A673 (cell line): ENCODE measurements around the gene SBF2. TPM values are rescaled to one million over a fixed set of nuclear protein-coding genes. Genes with fewer than 3 reads are reported as not detected.

Experiments
- BruUV-seq: library from RNA; stranded (reverse); fragments of 400-500 nt; replicated peaks from 2 replicates; lab custom pipeline; 2021; lab: Mats Ljungman, UMichigan
- CTCF ChIA-PET: fragments of 300-600 bp; sonication (Branson Sonifier 250); formaldehyde crosslinking; loops from one replicate; lab custom pipeline; 2022; ENCODE audit warnings: antibody characterized with exemption; lab: Charles Lee
- POLR2A ChIA-PET: fragments of 300-600 bp; sonication (Branson Sonifier 250); formaldehyde crosslinking; loops from one replicate; lab custom pipeline; 2022; ENCODE audit warnings: antibody characterized with exemption; ENCODE audit not compliant: low non-redundant PET; lab: Charles Lee
- DNase-seq: peaks from one replicate; pipeline ENCODE4 v3.0.0-alpha.2; 2015; ENCODE audit warnings: low spot score
- H3K27ac ChIP-seq: fragments of 200-600 bp; sonication (generic); 2 replicates; pipeline ENCODE4 v1.5.1; 2016; ENCODE audit warnings: mixed run types, low read depth, mild to moderate bottlenecking, mixed read lengths, antibody characterized with exemption, low read length; ENCODE audit not compliant: poor library complexity, severe bottlenecking
- H3K27me3 ChIP-seq: fragments of 200-600 bp; sonication (generic); replicated peaks from 2 replicates; pipeline ENCODE4 v1.6.1; 2017; ENCODE audit warnings: mixed run types, low read depth, mild to moderate bottlenecking, mixed read lengths, antibody characterized with exemption, low read length; ENCODE audit not compliant: insufficient read depth, poor library complexity
- H3K36me3 ChIP-seq: fragments of 200-600 bp; sonication (generic); 2 replicates; pipeline ENCODE4 v1.6.1; 2016; ENCODE audit warnings: mixed run types, mild to moderate bottlenecking, mixed read lengths, antibody characterized with exemption, low read length; ENCODE audit not compliant: insufficient read depth, poor library complexity, severe bottlenecking
- H3K4me1 ChIP-seq: fragments of 200-600 bp; sonication (generic); 2 replicates; pipeline ENCODE4 v1.6.1; 2017; ENCODE audit warnings: mixed run types, mild to moderate bottlenecking, mixed read lengths, antibody characterized with exemption, low read length; ENCODE audit not compliant: insufficient read depth, poor library complexity, severe bottlenecking
- H3K4me3 ChIP-seq: fragments of 200-600 bp; sonication (generic); 2 replicates; pipeline ENCODE4 v1.5.1; 2016; ENCODE audit warnings: low read depth, mixed run types, mild to moderate bottlenecking, mixed read lengths, low read length; ENCODE audit not compliant: poor library complexity, severe bottlenecking
- H3K9me3 ChIP-seq: fragments of 200-600 bp; sonication (generic); 2 replicates; pipeline ENCODE4 v1.6.1; 2016; ENCODE audit warnings: mixed run types, low read depth, mild to moderate bottlenecking, mixed read lengths, antibody characterized with exemption, low read length; ENCODE audit not compliant: poor library complexity, severe bottlenecking
- CTCF ChIP-seq: fragments of 300-800, 200-600 bp; sonication (generic); conservative IDR thresholded peaks from 2 replicates; pipeline ENCODE4 v1.5.1; 2017; ENCODE audit warnings: low read depth, mild to moderate bottlenecking, antibody characterized with exemption, low read length, moderate library complexity, mixed read lengths
- EZH2 ChIP-seq: fragments of 200-600 bp; sonication (generic); IDR thresholded peaks from 2 replicates; pipeline ENCODE4 v1.6.1; 2017; ENCODE audit warnings: borderline replicate concordance, low read depth, mild to moderate bottlenecking, mixed read lengths, antibody characterized with exemption, low read length; ENCODE audit not compliant: poor library complexity, severe bottlenecking
- intact Hi-C: fragments of 100-400 bp; cut with micrococcal nuclease; formaldehyde crosslinking; loops from one replicate; pipeline ENCODE4 v1.10.0; 2022; ENCODE audit not compliant: unreplicated experiment
- total RNA-seq: library from RNA; stranded (reverse); gene quantifications from 2 replicates; pipeline ENCODE4 v1.2.3, GENCODE V29; 2021

The SBF2 gene
- total RNA-seq, 1 experiment from 2014 or later, result 31.8 TPM

- no peak for DNase-seq
- TF ChIP-seq EZH2, result no peak
- no peaks in the 10 kb centered on the region for H3K27me3 ChIP-seq
- no peaks in the 10 kb centered on the region for H3K36me3 ChIP-seq
- no peaks in the 10 kb centered on the region for H3K9me3 ChIP-seq
- peaks cover 9% of the 10 kb centered on the region for H3K4me1 ChIP-seq
- intact Hi-C loops, result loop anchor here (10.0 kb wide), 1 partner anchor 757 kb away; no protein-coding TSS in a partner anchor
- BruUV-seq, result no TSS peak
- CTCF ChIA-PET, result no interaction called here
- H3K4me3 ChIP-seq, result no peak overlapping the region
- POLR2A ChIA-PET, result no interaction called here
- no peak overlapping the region for H3K27ac ChIP-seq
Observed at GRCh38 chr11:9977554-9977953, 316.5 kb downstream of the SBF2 start.

- TF ChIP-seq CTCF (no peak), EZH2 (no peak)
Observed at GRCh38 chr11:9974375-9974774, 319.6 kb downstream of the SBF2 start.

GRCh38 chr11:9973921-9974320 is 320.1 kb downstream of the SBF2 start:
- CTCF ChIA-PET, result interaction anchor here (0.6 to 1.8 kb wide), 2 partner anchors 111 to 196 kb away, joined by 6 to 8 read pairs; no protein-coding TSS in a partner anchor
- intact Hi-C loops, result loop anchor here (2.0 to 10.0 kb wide), 5 partner anchors 67 to 761 kb away; partner anchors contain the start of gene ADM
- DNase-seq, result no peak
- no peaks in the 10 kb centered on the region for H3K27me3 ChIP-seq
- no TSS peak for BruUV-seq
- POLR2A ChIA-PET, result interaction anchor here (0.8 kb wide), 1 partner anchor 166 kb away, joined by 4 read pairs; no protein-coding TSS in a partner anchor
- H3K27ac ChIP-seq, result no peak overlapping the region
- no peak overlapping the region for H3K4me3 ChIP-seq
- no peaks in the 10 kb centered on the region for H3K36me3 ChIP-seq
- H3K9me3 ChIP-seq, result no peaks in the 10 kb centered on the region
- TF ChIP-seq CTCF (no peak), EZH2 (no peak)
- H3K4me1 ChIP-seq, result peaks cover 12% of the 10 kb centered on the region

More at GRCh38 chr11:9974375-9974774, 319.6 kb downstream of the SBF2 start:
- intact Hi-C loops, result loop anchor here (5.0 to 10.0 kb wide), 3 partner anchors 67 to 760 kb away; partner anchors contain the start of gene ADM
- no peak overlapping the region for H3K27ac ChIP-seq
- no TSS peak for BruUV-seq
- H3K9me3 ChIP-seq, result no peaks in the 10 kb centered on the region
- no peak for DNase-seq
- ChIA-PET CTCF (interaction anchor here (0.7 kb wide), 1 partner anchor 259 kb away, joined by 5 read pairs; no protein-coding TSS in a partner anchor), POLR2A (interaction anchor here (0.8 kb wide), 1 partner anchor 165 kb away, joined by 4 read pairs; no protein-coding TSS in a partner anchor)
- H3K27me3 ChIP-seq, result no peaks in the 10 kb centered on the region
- no peak overlapping the region for H3K4me3 ChIP-seq
- H3K36me3 ChIP-seq, result no peaks in the 10 kb centered on the region
- peaks cover 12% of the 10 kb centered on the region for H3K4me1 ChIP-seq
